Measurements from ENCODE around the gene TRAPPC1. TPM values are rescaled to one million over a fixed set of nuclear protein-coding genes. Genes with fewer than 3 reads are reported as not detected.

TRAPPC1 gene, protein sequence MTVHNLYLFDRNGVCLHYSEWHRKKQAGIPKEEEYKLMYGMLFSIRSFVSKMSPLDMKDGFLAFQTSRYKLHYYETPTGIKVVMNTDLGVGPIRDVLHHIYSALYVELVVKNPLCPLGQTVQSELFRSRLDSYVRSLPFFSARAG
- 35.0 TPM for total RNA-seq

DNA sequence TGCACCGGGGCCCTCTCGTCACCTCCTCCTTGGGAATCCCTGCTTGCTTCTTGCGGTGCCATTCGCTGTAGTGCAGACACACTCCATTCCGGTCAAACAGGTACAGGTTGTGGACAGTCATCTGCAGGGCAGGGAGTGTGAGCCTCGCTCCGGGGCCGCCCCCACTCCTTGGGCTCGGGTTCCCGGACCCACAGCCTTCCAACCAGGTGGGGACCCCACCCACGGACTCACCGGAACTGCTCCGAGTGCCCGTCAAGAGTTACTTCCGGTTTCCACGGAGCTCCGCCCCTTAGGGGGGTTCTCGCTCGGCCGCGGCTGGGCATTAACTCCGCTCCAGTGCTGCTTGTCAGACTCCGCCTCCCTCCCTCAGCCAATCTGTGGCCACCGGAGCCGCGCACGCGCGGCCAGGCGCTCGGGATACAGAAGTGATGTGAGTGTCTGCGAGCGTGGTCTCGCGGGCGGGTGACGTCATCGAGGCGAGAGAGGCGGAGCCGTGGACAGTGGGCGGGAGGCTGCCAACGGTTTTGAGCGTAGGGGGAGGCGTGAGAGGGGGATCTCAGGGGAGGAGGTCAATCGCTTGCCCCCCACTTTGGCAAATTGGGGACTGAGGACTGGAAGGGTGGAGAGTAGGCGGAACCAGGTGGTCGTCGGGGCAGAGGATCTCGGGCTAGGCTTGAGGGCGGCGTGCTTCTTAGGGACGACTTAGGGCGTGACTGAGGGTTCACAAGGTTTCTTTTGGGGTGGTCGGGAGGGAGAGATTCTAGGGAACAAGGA, at the start of gene TRAPPC1, which contains the start of gene CNTROB:
TRAPPC1 (minus strand) TSS at position 238 of the 774 bp plus-strand sequence; CDS start at position 121, 117 bp downstream.
CNTROB (plus strand) TSS at position 498 of the 774 bp plus-strand sequence. CDS start 874 bp downstream, outside the sequence.

GRCh38 chr17:7929158-7930023, 2.4 kb downstream of the TRAPPC1 start, which contains the start of gene KCNAB3:
Gene KCNAB3 (minus strand): TSS chr17:7929856. CDS start chr17:7929435, 421 bp downstream.

GRCh38 chr17:7915611-7916384, 15.9 kb downstream of the TRAPPC1 start, which contains the start of gene RNF227:
Gene RNF227 (minus strand): TSS chr17:7916289. CDS start chr17:7916195, 94 bp downstream.

DNA sequence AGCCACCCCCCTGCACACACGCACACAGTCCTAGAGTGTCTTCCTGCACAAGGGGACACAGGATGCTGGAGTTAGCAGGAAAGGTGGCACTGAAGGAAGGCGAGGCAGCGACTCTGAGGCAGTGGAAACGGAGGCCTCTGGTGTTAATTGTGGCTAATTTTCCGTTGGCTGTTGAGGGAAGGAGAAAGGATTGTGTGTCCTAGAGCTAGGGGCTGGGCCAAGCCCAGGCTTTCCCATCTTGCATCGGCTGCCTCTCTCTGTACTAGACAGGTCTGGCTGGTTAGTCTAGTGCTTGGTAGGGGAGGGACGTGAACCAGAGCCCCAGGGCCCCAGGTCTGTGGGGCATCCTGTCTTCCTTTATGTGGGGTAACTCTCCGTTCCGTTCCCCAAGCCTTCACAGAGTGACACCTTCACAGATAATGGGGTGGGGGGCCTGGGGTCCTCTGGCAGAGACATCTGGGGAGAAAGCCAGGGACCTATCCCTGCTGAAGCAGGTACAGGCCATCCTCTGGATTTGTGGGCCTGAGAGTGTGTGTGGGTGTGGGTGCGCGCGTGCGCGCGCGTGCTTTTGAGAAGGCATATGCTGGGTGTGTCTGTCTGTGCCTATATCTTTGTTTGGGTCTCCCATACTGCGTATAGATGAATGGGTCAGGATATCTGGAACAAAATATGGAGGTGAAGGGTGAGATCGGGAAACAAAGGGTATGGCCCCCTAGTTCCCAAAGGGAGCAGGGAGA, 43.4 kb downstream of the TRAPPC1 start, which contains the start of gene CHD3:
CHD3 (plus strand) TSS at position 606 of the 737 bp plus-strand sequence. CDS start 212 bp downstream, outside the sequence.

Other genes starting within 250 kb of the TRAPPC1 start
- 27.9 TPM for gene TP53, start 244.5 kb downstream of the TRAPPC1 start, total RNA-seq
- gene WRAP53, start 243.5 kb downstream of the TRAPPC1 start, total RNA-seq, result 5.6 TPM
- 10.0 TPM for gene EFNB3, start 226.7 kb downstream of the TRAPPC1 start, total RNA-seq
- 0.60 TPM for gene DNAH2, start 214.2 kb downstream of the TRAPPC1 start, total RNA-seq
- 24.5 TPM for gene KDM6B, start 97.7 kb downstream of the TRAPPC1 start, total RNA-seq
- 4.4 TPM for gene TMEM88, start 76.9 kb downstream of the TRAPPC1 start, total RNA-seq
- gene NAA38, start 74.4 kb downstream of the TRAPPC1 start, total RNA-seq, result 24.0 TPM
- 24.2 TPM for gene CYB5D1, start 73.9 kb downstream of the TRAPPC1 start, total RNA-seq
- 140 TPM for gene CHD3, start 43.2 kb downstream of the TRAPPC1 start, total RNA-seq
- gene RNF227, start 15.7 kb downstream of the TRAPPC1 start, total RNA-seq, result 32.9 TPM
- gene KCNAB3, start 2.1 kb downstream of the TRAPPC1 start, total RNA-seq, result 8.0 TPM
- 30.6 TPM for gene CNTROB, start 260 bp upstream of the TRAPPC1 start, total RNA-seq
- gene GUCY2D, start 70.7 kb upstream of the TRAPPC1 start, total RNA-seq, result 26.8 TPM
- gene ALOX15B, start 107.1 kb upstream of the TRAPPC1 start, total RNA-seq, result 0.27 TPM
- 0.99 TPM for gene ALOX12B, start 155.8 kb upstream of the TRAPPC1 start, total RNA-seq
- gene ALOXE3, start 186.6 kb upstream of the TRAPPC1 start, total RNA-seq, result not detected
- not detected for gene HES7, start 192.2 kb upstream of the TRAPPC1 start, total RNA-seq
- gene PER1, start 220.5 kb upstream of the TRAPPC1 start, total RNA-seq, result 75.9 TPM
- gene VAMP2, start 231.0 kb upstream of the TRAPPC1 start, total RNA-seq, result 47.6 TPM
- gene TMEM107, start 244.4 kb upstream of the TRAPPC1 start, total RNA-seq, result 34.0 TPM

Data from camera-type eye (tissue), 1 donor.